NCI-H1436 treated with DMSO at 0.1 percent for 48 hours (cell line): ENCODE results near the gene ZCCHC3.

Source experiments
- DNase-seq: peaks from one replicate; lab custom pipeline; 2025; lab: John Stamatoyannopoulos, UW

ZCCHC3 gene

GRCh38 chr20:284172-284571 is 13.2 kb upstream of the ZCCHC3 start:
- no peak for DNase-seq

GRCh38 chr20:286508-286907 is 10.9 kb upstream of the ZCCHC3 start:
- DNase-seq: no peak

- no peak for DNase-seq
These were observed 8.2 kb upstream of the ZCCHC3 start for GRCh38 chr20:288956-289692.

GRCh38 chr20:289693-290083 is 7.7 kb upstream of the ZCCHC3 start:
- DNase-seq: no peak

GRCh38 chr20:290084-290831 is 7.1 kb upstream of the ZCCHC3 start, which contains the start of gene C20orf96:
Gene C20orf96 (minus strand): TSS chr20:290750. CDS start chr20:290610, 140 bp downstream.
- DNase-seq: peak; percentile 88

- DNase-seq: no peak
These were observed 2.8 kb upstream of the ZCCHC3 start for GRCh38 chr20:294602-295001.

GRCh38 chr20:295804-296203 is 1.6 kb upstream of the ZCCHC3 start:
- no peak for DNase-seq

GRCh38 chr20:297925-298775 is 780 bp downstream of the ZCCHC3 start:
- DNase-seq: no peak

- no peak for DNase-seq
These were observed 1.5 kb downstream of the ZCCHC3 start for GRCh38 chr20:298776-299391.

- no peak for DNase-seq
These were observed 3.1 kb downstream of the ZCCHC3 start for GRCh38 chr20:300345-300990.

- DNase-seq: no peak
These were observed 4.8 kb downstream of the ZCCHC3 start for GRCh38 chr20:301886-302848.

- DNase-seq: no peak
These were observed 8.4 kb downstream of the ZCCHC3 start for GRCh38 chr20:305745-306144.

GRCh38 chr20:308427-309038 is 11.2 kb downstream of the ZCCHC3 start:
- no peak for DNase-seq

- DNase-seq: no peak
These were observed 12.0 kb downstream of the ZCCHC3 start for GRCh38 chr20:309306-309840.

GRCh38 chr20:309841-310644 is 12.7 kb downstream of the ZCCHC3 start:
- DNase-seq: peak; percentile 95

GRCh38 chr20:310645-311044 is 13.3 kb downstream of the ZCCHC3 start:
- DNase-seq: no peak

GRCh38 chr20:311609-312008 is 14.2 kb downstream of the ZCCHC3 start:
- no peak for DNase-seq

GRCh38 chr20:312067-312466 is 14.7 kb downstream of the ZCCHC3 start:
- DNase-seq: no peak

- DNase-seq: no peak
These were observed 15.5 kb downstream of the ZCCHC3 start for GRCh38 chr20:312866-313265.
